Activated T-helper 9 cell treated with anti-CD3 and anti-CD28 coated beads, Interleukin-2, amount 50 U/mL, for 16 hours (primary cell): ENCODE results near the gene ST6GALNAC5.

Experiments
- DNase-seq: peaks from one replicate; pipeline ENCODE4 v3.0.0-alpha.2; 2020; ENCODE audit warnings: low read depth

The ST6GALNAC5 gene

DNA sequence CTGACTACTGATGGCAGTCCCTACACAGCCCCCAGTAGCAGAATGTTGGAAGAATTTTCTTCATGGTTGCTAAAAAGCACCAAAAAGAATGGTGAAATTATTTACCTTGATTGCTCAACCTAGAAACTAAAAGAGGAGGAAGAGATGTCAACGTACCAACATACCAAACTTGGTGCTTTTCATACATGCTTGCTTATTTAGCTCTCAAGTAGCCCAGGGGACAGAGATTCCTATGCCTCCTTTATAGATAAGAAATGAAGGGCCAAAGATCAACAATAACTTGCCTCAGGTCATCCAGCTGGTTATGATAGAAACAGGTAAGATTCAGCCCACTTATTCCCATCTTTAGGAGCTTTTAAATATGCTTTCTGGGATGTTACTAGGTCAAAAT lies 181.3 kb downstream of the ST6GALNAC5 start:
- DNase-seq: no peak

- no peak for DNase-seq
Observed at GRCh38 chr1:77051425-77051824, 184.1 kb downstream of the ST6GALNAC5 start.

DNA sequence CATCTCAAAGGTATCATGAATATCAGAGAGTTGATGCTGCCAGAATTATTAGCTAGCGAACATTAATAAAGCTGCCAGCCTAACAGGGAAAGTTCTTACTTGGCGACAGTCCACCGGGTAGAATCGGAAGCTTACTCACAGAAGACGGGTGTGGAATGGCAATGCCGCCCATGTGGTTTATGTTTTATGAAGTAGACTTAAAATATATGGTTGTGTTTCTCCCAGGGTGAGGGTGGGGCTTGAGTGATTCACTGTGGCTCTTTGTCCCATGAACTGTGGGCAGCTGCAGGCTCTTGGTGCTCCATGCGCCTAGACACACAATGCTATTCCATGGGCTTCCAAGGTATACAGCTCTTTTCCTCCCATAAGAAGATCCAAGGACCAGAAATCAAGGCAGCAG lies 189.2 kb downstream of the ST6GALNAC5 start:
- DNase-seq: no peak

DNA sequence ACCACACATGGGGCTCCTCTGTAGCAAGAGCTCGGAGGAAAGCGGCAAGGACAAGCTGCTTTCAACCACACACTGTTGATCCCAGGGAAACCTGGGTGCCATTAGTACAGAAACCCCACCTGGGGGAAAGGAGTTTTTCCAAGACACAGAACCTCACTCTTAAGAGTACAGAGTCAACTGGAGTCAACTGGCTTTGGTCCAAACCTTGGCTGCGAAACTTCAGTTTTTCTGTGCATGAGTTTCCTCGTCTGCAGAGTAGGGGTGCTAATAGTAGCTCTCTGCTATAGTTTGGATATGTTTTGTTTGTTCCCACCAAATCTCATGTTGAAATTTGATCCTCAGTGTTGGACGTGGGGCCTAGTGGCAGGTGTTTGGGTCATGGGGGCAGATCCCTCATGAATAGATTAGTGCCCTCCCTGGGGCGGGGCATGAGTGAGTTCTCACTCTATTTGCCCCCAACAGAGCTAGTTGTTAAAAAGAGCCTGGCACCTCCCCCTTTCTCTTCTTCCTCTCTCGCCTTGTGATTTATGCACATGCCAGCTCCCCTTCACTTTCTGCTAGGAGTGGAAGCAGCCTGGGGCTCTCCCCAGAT lies 190.8 kb downstream of the ST6GALNAC5 start:
- DNase-seq: no peak

- no peak for DNase-seq
Observed at GRCh38 chr1:77060000-77060399, 192.7 kb downstream of the ST6GALNAC5 start.

GRCh38 chr1:77061162-77061561 lies 193.9 kb downstream of the ST6GALNAC5 start:
- DNase-seq: no peak

- DNase-seq: no peak
Observed at GRCh38 chr1:77063118-77063517, 195.8 kb downstream of the ST6GALNAC5 start.

DNA sequence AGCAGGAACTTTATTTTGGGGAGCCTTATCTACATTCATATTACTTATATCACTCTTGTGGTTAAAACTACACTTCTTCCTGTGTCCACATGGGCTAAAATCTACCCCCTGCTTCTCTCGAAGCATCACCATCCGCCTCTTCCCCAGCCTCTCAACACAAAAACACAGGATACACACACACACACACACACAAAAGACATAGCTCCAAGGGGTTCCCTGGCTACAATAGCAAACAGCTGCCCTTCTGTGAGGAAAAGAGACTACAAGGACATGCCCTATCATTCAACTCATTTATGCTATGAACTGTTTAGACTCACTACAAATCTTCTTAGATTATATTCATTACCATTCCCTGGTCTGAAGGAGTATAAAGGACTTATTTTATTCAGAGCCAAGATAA lies 197.0 kb downstream of the ST6GALNAC5 start:
- no peak for DNase-seq

DNA sequence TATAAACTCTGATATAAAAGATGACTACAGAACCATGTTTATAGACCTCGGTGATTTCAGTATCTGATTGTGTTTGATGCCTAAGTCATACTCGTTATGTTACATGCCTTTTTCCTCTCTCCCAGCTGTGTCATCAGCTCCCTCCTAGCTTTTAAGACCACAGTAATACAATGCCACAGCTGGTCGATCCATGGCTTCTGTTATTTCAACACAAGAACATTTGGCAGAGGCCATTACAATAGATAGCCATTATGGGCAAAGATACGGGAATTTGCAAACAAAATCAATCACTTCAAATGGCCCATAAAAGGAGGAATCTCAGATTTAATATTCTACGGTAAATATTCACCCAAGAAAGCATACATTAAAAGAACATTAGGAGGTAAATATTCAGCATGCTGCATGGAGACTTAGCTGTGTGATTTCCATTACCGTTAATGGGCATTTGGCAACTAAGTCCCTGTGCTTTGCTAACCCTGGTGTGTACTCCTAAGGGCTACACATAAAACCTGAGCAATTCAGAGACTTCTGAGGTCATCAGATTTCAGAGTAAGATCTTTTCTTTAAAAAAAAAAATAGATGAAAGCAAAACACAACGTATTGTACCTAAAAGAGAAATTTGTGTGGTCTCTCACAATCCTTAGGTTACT lies 198.5 kb downstream of the ST6GALNAC5 start:
- no peak for DNase-seq

- no peak for DNase-seq
Observed at GRCh38 chr1:77068013-77068412, 200.7 kb downstream of the ST6GALNAC5 start.

DNA sequence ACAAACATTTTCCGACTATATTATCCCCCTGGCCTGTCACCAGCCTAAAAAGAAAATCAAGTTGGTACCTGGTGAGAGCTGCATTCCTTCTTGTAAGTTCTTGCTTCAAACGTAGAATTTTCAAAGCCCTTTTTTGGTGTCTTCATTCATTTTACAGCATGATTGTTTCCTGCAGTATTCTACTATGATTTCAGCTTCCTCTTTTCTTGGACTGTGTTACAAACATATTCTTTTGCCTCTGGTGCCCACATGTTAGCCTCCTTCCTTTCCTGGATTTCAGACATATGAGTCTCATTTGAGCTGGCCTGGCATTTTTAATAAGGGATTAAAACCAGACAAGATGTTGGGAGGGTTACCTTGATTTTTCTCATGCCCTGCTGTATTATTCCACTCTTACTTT lies 209.5 kb downstream of the ST6GALNAC5 start:
- DNase-seq: no peak

DNA sequence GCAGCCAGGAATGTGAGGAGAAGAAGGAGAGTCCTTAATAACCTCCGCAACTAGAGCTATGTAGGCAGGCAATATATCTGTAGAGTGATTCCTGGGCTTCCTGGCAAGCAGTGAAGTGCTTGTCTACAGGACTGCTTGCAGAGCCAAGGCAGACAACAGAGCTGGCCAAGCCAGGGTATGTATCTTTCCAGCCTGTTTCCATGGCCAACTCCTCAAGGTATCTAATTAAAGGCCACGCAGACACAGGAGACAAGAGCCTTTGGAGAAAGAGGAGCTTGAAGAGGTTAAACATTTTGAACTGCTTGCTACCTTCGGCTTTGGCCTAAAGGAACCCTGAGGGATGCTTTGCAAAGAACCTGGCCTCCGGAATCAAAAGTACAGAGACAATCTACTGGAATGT lies 214.6 kb downstream of the ST6GALNAC5 start:
- DNase-seq: no peak

DNA sequence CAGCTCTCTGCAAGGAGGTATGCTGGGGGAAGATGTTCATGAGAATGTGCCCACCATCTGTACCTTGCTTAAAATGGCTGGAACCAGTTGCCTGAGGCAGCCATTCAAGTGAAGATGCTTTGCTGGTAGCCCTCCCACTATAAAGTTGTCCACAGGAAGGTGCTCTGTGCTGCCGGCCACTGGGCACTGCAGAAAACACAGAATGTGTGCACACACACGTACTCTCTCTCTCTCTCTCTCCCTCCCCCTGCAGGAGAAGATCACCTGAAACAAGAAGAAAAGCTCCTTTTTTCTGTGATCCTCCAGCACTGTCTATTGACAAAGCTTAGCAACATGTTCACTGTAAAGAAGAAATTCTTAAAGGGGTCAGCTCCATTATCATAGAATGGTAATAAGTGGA lies 217.2 kb downstream of the ST6GALNAC5 start:
- DNase-seq: no peak

- no peak for DNase-seq
Observed at GRCh38 chr1:77085109-77085508, 217.8 kb downstream of the ST6GALNAC5 start.

GRCh38 chr1:77089756-77090155 lies 222.5 kb downstream of the ST6GALNAC5 start:
- no peak for DNase-seq

DNA sequence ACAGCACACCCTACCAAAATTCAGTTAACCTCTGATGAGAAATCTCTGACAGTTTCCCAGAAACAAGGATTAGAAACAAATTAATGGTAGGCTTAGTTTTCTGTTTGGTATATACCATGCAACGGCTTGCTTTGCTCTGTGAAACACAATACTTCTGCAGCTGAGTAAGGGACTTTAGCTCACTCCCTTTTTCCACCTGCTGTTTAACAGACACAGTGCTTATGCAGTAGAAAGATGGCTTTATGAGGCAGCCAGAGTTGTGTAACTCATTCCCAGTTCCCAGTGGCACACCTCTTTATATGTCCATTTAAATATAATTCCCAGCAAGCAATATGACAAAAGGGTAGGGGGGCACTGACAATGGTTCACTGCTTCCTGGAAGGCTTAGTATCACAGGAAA lies 228.0 kb downstream of the ST6GALNAC5 start:
- DNase-seq: no peak

- no peak for DNase-seq
Observed at GRCh38 chr1:77096496-77097255, 229.4 kb downstream of the ST6GALNAC5 start.

DNA sequence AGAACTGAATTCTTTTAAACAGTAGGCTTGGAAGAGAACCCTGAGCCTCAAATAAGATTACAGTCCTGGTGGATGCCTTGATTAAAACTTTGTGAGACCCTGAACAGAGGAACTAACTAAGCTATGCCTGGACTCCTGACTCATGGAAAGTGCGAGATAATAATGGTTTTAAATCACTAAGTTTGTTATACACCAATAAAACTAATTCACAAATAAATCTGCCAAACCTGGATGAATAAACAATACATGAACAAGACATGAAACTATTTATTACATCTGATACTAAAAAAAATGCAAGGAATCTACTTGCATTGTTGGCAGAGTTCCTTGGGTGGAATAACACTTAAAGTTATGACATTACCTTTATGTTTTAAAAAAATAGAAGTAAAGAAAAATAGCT lies 233.6 kb downstream of the ST6GALNAC5 start:
- no peak for DNase-seq

DNA sequence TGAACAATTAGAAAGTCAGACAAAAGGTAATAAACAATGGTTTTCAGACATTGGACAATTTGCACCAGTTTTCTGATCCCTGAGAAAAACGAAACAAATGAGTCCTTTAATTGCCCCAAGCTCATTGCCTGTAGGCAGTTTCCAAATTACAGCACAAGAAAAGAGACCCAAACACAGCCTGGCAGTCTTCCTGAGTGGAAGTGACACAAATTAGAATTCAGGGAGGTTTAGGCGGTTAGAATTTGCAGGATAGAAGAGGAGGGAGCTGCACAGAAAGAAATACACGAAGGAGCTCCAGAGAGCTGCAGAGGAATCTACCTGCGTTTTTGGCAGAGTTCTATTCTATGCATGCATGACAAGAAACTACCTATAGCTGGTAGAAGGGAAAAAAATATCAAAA lies 236.2 kb downstream of the ST6GALNAC5 start:
- no peak for DNase-seq

DNA sequence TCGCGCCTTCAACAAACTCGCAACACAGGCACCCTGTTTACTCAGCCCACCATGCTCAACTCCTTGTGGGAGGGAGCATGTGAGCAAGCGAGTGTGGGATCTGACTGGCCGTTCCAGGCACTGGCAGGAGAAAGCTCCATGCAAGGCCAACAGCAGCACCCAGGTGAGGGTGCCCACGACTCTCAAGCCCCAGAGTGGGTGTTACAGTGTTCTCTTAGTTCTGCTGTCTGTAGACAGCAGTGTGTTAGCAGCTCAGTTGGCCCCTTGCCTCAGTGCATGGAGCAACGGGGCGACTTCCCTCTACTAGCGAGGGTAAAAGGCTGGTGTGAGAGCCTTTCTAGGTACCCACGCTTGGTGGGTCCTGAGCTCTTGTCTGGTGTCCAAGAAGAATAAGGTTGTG lies 237.4 kb downstream of the ST6GALNAC5 start:
- DNase-seq: no peak
